Measurements from ENCODE around the gene SNCAIP.

DNA sequence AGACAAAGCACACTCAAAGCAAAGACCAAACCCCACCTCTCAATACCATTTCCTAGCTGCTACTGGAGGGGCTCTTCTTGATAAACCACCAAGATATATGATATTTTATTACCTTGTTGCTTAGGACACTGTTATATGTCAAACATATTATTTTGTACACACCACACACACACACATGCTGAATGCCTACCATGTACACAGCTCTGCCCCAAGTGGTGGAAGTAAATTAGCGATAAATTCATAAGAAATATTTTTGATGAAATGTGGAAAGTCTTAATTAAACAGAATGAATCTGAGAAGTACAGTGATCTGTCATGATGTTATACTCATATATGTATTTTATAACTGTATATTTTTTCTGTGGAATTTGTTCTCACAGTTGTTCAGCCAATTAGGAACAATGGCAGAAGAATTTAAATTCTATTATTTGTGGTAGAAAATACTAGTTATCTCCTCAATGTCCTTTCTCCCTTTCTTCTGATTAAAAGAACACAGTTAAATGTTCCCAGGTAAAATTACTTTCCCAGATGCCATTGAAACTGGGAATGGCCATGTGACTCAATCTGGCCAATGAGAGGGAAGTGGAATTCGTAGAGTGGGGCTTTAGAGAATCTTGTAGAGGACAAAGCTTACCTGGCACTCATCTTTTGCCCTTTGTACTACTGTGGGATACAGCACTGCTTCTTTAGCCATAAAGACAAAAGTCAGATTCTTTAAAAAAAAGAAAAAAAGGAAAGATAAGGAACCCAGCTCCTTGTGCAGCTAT, 156.5 kb downstream of the SNCAIP start:
- TF ChIP-seq POLR2A (IDR thresholded peaks at IDR 0.05; ENCODE audit: low read depth, low read length) (no peak), TAF1 (IDR thresholded peaks at IDR 0.05; ENCODE audit: borderline replicate concordance, low read depth, low read length) (no peak), POLR2AphosphoS5 (IDR thresholded peaks at IDR 0.05; ENCODE audit: low read depth, low read length) (no peak)

Measured in GM12892 (cell line).